ENCODE data around the gene HOXC13. TPM values are rescaled to one million over a fixed set of nuclear protein-coding genes. Genes with fewer than 3 reads are reported as not detected.

HOXC13 gene
- total RNA-seq, 1 experiment from 2014 or later, result 0.09 TPM

- TF ChIP-seq ZNF263 (CRISPR knock-in tag; IDR thresholded peaks at IDR 0.05; ENCODE audit: low read depth), result no peak
- no peak for TF ChIP-seq E2F1 (CRISPR knock-in tag; IDR thresholded peaks at IDR 0.05)
- TF ChIP-seq NR3C1 (CRISPR knock-in tag; conservative IDR thresholded peaks at IDR 0.05; ENCODE audit: low read depth), result no peak
- TF ChIP-seq RORB (CRISPR knock-in tag; IDR thresholded peaks at IDR 0.05), result no peak
- TF ChIP-seq ZNF232 (CRISPR knock-in tag; IDR thresholded peaks at IDR 0.05), result no peak
- TF ChIP-seq MAX (CRISPR knock-in tag; IDR thresholded peaks at IDR 0.05), result no peak
- TF ChIP-seq ZNF121 (CRISPR knock-in tag; IDR thresholded peaks at IDR 0.05), result no peak
These were observed 53.8 kb downstream of the HOXC13 start (continued) for GRCh38 chr12:53992377-53992889.

DNA sequence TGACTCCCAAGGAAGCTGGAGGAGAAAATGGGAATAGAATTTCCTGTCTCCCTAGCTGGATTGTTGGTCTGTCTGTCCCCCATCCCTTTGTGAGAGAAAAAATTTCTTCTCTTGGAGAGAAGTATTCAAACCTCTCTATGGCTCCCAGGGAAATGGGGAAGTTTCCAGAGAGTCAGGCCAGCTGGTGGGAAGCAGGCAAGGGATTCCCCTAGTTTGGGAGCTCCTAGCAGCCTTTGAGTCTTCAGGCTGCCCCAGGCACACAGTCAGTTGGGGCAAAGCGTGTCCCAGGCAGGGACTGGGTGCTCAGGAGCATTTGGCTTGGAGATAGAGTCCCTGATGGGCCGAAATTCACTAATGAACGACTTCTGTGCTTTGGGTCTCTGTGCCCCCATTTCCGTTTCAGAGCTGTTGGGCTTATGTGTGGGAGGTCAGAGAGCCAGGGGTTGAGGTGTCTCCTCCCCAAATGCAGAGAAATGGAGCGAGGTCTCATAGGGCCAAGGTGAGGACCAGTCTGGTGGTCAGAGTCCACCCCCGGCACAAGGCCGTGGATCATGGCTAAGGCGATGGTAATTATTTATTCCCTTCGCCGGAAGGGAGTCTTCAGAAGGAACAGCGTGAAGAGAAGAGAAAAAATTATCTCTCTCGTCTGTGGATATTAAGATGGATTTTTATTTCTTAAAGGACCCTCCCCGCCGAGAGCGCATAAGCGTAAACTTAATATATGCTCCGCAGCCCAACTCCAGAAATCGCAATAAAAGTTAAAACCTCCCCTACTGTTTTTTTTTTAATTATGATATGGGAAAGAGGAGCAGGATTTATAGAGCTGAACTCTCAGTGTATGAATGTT is 54.8 kb downstream of the HOXC13 start:
- ChIA-PET CTCF (interaction anchor here (0.7 to 3.2 kb wide), 5 partner anchors 12 to 221 kb away, joined by 3 to 12 read pairs (median 4); no protein-coding TSS in a partner anchor), POLR2A (interaction anchor here (0.9 kb wide), 1 partner anchor 24 kb away, joined by 3 read pairs; no protein-coding TSS in a partner anchor)
- Mint-ChIP-seq H3K27ac (no peak overlapping the region), H3K9me3 (no peaks in the 10 kb centered on the region), H3K4me3 (no peak overlapping the region), H3K4me1 (peaks cover 44% of the 10 kb centered on the region), H3K27me3 (ENCODE audit: low read depth) (peaks cover 100% of the 10 kb centered on the region), H3K36me3 (no peaks in the 10 kb centered on the region)
- no peak for DNase-seq (ENCODE audit: low spot score)
- no peak for TF ChIP-seq GTF2I (CRISPR knock-in tag; conservative IDR thresholded peaks at IDR 0.05)
- no peak for TF ChIP-seq ZNF317 (CRISPR knock-in tag; IDR thresholded peaks at IDR 0.05; ENCODE audit: borderline replicate concordance, low read depth)
- TF ChIP-seq TP53 (CRISPR knock-in tag; IDR thresholded peaks at IDR 0.05), result no peak
- TF ChIP-seq ZNF423 (CRISPR knock-in tag; IDR thresholded peaks at IDR 0.05), result no peak
- TF ChIP-seq ZNF232 (CRISPR knock-in tag; IDR thresholded peaks at IDR 0.05), result no peak
- TF ChIP-seq PRRX2 (CRISPR knock-in tag; IDR thresholded peaks at IDR 0.05), result no peak
- TF ChIP-seq MAX (CRISPR knock-in tag; IDR thresholded peaks at IDR 0.05), result no peak
- TF ChIP-seq EMX1 (CRISPR knock-in tag; IDR thresholded peaks at IDR 0.05), result no peak
- TF ChIP-seq, protein P1, sequence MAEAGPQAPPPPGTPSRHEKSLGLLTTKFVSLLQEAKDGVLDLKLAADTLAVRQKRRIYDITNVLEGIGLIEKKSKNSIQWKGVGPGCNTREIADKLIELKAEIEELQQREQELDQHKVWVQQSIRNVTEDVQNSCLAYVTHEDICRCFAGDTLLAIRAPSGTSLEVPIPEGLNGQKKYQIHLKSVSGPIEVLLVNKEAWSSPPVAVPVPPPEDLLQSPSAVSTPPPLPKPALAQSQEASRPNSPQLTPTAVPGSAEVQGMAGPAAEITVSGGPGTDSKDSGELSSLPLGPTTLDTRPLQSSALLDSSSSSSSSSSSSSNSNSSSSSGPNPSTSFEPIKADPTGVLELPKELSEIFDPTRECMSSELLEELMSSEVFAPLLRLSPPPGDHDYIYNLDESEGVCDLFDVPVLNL (CRISPR knock-in tag; IDR thresholded peaks at IDR 0.05; ENCODE audit: borderline replicate concordance, low read depth), result no peak
- TF ChIP-seq NFYB (CRISPR knock-in tag; conservative IDR thresholded peaks at IDR 0.05; ENCODE audit: low read depth), result no peak
- TF ChIP-seq ZNF512 (CRISPR knock-in tag; IDR thresholded peaks at IDR 0.05; ENCODE audit: borderline replicate concordance), result no peak
- TF ChIP-seq E2F5 (CRISPR knock-in tag; IDR thresholded peaks at IDR 0.05), result no peak
- TF ChIP-seq RORB (CRISPR knock-in tag; IDR thresholded peaks at IDR 0.05), result no peak
- TF ChIP-seq, protein P2, sequence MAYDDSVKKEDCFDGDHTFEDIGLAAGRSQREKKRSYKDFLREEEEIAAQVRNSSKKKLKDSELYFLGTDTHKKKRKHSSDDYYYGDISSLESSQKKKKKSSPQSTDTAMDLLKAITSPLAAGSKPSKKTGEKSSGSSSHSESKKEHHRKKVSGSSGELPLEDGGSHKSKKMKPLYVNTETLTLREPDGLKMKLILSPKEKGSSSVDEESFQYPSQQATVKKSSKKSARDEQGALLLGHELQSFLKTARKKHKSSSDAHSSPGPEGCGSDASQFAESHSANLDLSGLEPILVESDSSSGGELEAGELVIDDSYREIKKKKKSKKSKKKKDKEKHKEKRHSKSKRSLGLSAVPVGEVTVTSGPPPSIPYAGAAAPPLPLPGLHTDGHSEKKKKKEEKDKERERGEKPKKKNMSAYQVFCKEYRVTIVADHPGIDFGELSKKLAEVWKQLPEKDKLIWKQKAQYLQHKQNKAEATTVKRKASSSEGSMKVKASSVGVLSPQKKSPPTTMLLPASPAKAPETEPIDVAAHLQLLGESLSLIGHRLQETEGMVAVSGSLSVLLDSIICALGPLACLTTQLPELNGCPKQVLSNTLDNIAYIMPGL (CRISPR knock-in tag; IDR thresholded peaks at IDR 0.05), result no peak
- TF ChIP-seq, protein P3, sequence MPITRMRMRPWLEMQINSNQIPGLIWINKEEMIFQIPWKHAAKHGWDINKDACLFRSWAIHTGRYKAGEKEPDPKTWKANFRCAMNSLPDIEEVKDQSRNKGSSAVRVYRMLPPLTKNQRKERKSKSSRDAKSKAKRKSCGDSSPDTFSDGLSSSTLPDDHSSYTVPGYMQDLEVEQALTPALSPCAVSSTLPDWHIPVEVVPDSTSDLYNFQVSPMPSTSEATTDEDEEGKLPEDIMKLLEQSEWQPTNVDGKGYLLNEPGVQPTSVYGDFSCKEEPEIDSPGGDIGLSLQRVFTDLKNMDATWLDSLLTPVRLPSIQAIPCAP (CRISPR knock-in tag; IDR thresholded peaks at IDR 0.05), result no peak
- no peak for TF ChIP-seq ESRRA (CRISPR knock-in tag; IDR thresholded peaks at IDR 0.05; ENCODE audit: borderline replicate concordance)
- no peak for TF ChIP-seq IRF2 (CRISPR knock-in tag; IDR thresholded peaks at IDR 0.05; ENCODE audit: borderline replicate concordance, low read depth)
- no peak for ATAC-seq
